ENCODE measurements around the gene NFATC1.
A peak's percentile ranks its signal among the peaks of the same experiment; 100 is the strongest.

NFATC1 gene

GRCh38 chr18:79573921-79574491, 178.3 kb downstream of the NFATC1 start:
- peak; percentile 12 for DNase-seq
- H3K36me3 Mint-ChIP-seq, result no peaks in the 10 kb centered on the region
- peaks cover 22% of the 10 kb centered on the region for H3K9me3 Mint-ChIP-seq
- H3K27me3 Mint-ChIP-seq, result peaks cover 8% of the 10 kb centered on the region
- no peak overlapping the region for H3K4me3 Mint-ChIP-seq
- H3K27ac Mint-ChIP-seq, result no peak overlapping the region
- H3K4me1 Mint-ChIP-seq, result peaks cover 19% of the 10 kb centered on the region
- CTCF ChIA-PET, result no interaction called here

GRCh38 chr18:79574938-79575525, 179.3 kb downstream of the NFATC1 start:
- CTCF ChIA-PET, result no interaction called here
- H3K4me1 Mint-ChIP-seq, result peaks cover 19% of the 10 kb centered on the region
- H3K9me3 Mint-ChIP-seq, result peaks cover 22% of the 10 kb centered on the region
- DNase-seq, result peak; percentile 36
- H3K27ac Mint-ChIP-seq, result peak overlapping the region; percentile 71
- no peak overlapping the region for H3K4me3 Mint-ChIP-seq
- H3K36me3 Mint-ChIP-seq, result no peaks in the 10 kb centered on the region
- peaks cover 3% of the 10 kb centered on the region for H3K27me3 Mint-ChIP-seq

- H3K27me3 Mint-ChIP-seq, result no peaks in the 10 kb centered on the region
- peaks cover 22% of the 10 kb centered on the region for H3K9me3 Mint-ChIP-seq
- peak; percentile 17 for DNase-seq
- peaks cover 19% of the 10 kb centered on the region for H3K4me1 Mint-ChIP-seq
- peak overlapping the region; percentile 71 for H3K27ac Mint-ChIP-seq
- no peaks in the 10 kb centered on the region for H3K36me3 Mint-ChIP-seq
- no peak overlapping the region for H3K4me3 Mint-ChIP-seq
- CTCF ChIA-PET, result no interaction called here
Measured at GRCh38 chr18:79575891-79576685, 180.4 kb downstream of the NFATC1 start.

- CTCF ChIA-PET, result no interaction called here
- no peak overlapping the region for H3K27ac Mint-ChIP-seq
- H3K36me3 Mint-ChIP-seq, result no peaks in the 10 kb centered on the region
- no peak overlapping the region for H3K4me3 Mint-ChIP-seq
- DNase-seq, result peak; percentile 9
- H3K9me3 Mint-ChIP-seq, result peaks cover 19% of the 10 kb centered on the region
- peaks cover 19% of the 10 kb centered on the region for H3K4me1 Mint-ChIP-seq
- H3K27me3 Mint-ChIP-seq, result no peaks in the 10 kb centered on the region
Measured at GRCh38 chr18:79576686-79577351, 181.1 kb downstream of the NFATC1 start.

GRCh38 chr18:79577451-79578395, 182.0 kb downstream of the NFATC1 start:
- CTCF ChIA-PET, result no interaction called here
- H3K4me3 Mint-ChIP-seq, result no peak overlapping the region
- peaks cover 13% of the 10 kb centered on the region for H3K9me3 Mint-ChIP-seq
- no peak overlapping the region for H3K27ac Mint-ChIP-seq
- H3K4me1 Mint-ChIP-seq, result peaks cover 19% of the 10 kb centered on the region
- no peaks in the 10 kb centered on the region for H3K36me3 Mint-ChIP-seq
- peak; percentile 19 for DNase-seq
- H3K27me3 Mint-ChIP-seq, result no peaks in the 10 kb centered on the region

GRCh38 chr18:79578396-79579260, 182.9 kb downstream of the NFATC1 start:
- H3K4me1 Mint-ChIP-seq, result peaks cover 19% of the 10 kb centered on the region
- H3K27me3 Mint-ChIP-seq, result no peaks in the 10 kb centered on the region
- peak; percentile 13 for DNase-seq
- CTCF ChIA-PET, result no interaction called here
- H3K9me3 Mint-ChIP-seq, result peaks cover 9% of the 10 kb centered on the region
- no peaks in the 10 kb centered on the region for H3K36me3 Mint-ChIP-seq
- no peak overlapping the region for H3K4me3 Mint-ChIP-seq
- H3K27ac Mint-ChIP-seq, result no peak overlapping the region
